ENCODE results near the gene TTC7B. TPM values are rescaled to one million over a fixed set of nuclear protein-coding genes. Genes with fewer than 3 reads are reported as not detected.

The TTC7B gene
- total and polyA plus RNA-seq, 2 experiments from 2014 or later: 5.2 to 28.2 TPM

- Histone ChIP-seq H3K79me2 (ENCODE audit: insufficient read depth) (no peaks in the 10 kb centered on the region), H3F3A (ENCODE audit: insufficient read depth) (no peaks in the 10 kb centered on the region), H4K20me1 (ENCODE audit: insufficient read depth) (no peaks in the 10 kb centered on the region), H3K9ac (no peak overlapping the region), H3K27me3 (replicated peaks; ENCODE audit: insufficient read depth) (no peaks in the 10 kb centered on the region), H3K9me3 (ENCODE audit: low read depth) (no peaks in the 10 kb centered on the region), H2AFZ (no peak overlapping the region), H3K4me3 (no peak overlapping the region), H3K9me2 (ENCODE audit: insufficient read depth) (no peaks in the 10 kb centered on the region), H3K36me3 (ENCODE audit: low read depth) (no peaks in the 10 kb centered on the region), H3K4me2 (ENCODE audit: unreplicated experiment) (no peak overlapping the region), H3K4me1 (ENCODE audit: insufficient read depth) (peaks cover 8% of the 10 kb centered on the region; the same call in 1 of the 2 replicates), H3K27ac (no peak overlapping the region)
- in situ Hi-C loops (cut with MboI): no loop called here
- no peak for TF ChIP-seq EZH2phosphoT487 (IDR thresholded peaks at IDR 0.05; ENCODE audit: insufficient read depth, low read depth)
- TF ChIP-seq EZH2 (IDR thresholded peaks at IDR 0.05; ENCODE audit: insufficient read depth, poor library complexity, severe bottlenecking): no peak
- DNase-seq: no peak
- WGBS, 2 experiments (ENCODE audit: low coverage in 1 of 2, low lambda C conversion rate in 2 of 2, missing lambda C conversion rate in 2 of 2): 92 to 94% methylated on average over 6 of the region's 6 CpGs
Measured at GRCh38 chr14:90645842-90646443, 170.3 kb downstream of the TTC7B start.

- H3F3A ChIP-seq (ENCODE audit: insufficient read depth): no peaks in the 10 kb centered on the region
- H3K36me3 ChIP-seq (ENCODE audit: low read depth): no peaks in the 10 kb centered on the region
- WGBS, 2 experiments (ENCODE audit: low coverage in 1 of 2, low lambda C conversion rate in 2 of 2, missing lambda C conversion rate in 2 of 2): 40 to 41% methylated on average over 4 of the region's 4 CpGs
- no peak overlapping the region for H3K4me2 ChIP-seq (ENCODE audit: unreplicated experiment)
- no peak overlapping the region for H3K9ac ChIP-seq
- no peak for TF ChIP-seq EZH2phosphoT487 (IDR thresholded peaks at IDR 0.05; ENCODE audit: insufficient read depth, low read depth)
- no peak for TF ChIP-seq EZH2 (IDR thresholded peaks at IDR 0.05; ENCODE audit: insufficient read depth, poor library complexity, severe bottlenecking)
- H3K27ac ChIP-seq: no peak overlapping the region
- H3K9me3 ChIP-seq (ENCODE audit: low read depth): no peaks in the 10 kb centered on the region
- no peak overlapping the region for H2AFZ ChIP-seq
- DNase-seq: peak; percentile 71
- in situ Hi-C loops (cut with MboI): no loop called here
- H4K20me1 ChIP-seq (ENCODE audit: insufficient read depth): no peaks in the 10 kb centered on the region
- H3K4me1 ChIP-seq (ENCODE audit: insufficient read depth): peaks cover 8% of the 10 kb centered on the region; the same call in 1 of the 2 replicates
- H3K9me2 ChIP-seq (ENCODE audit: insufficient read depth): no peaks in the 10 kb centered on the region
- no peaks in the 10 kb centered on the region for H3K79me2 ChIP-seq (ENCODE audit: insufficient read depth)
- H3K4me3 ChIP-seq: no peak overlapping the region
- no peaks in the 10 kb centered on the region for H3K27me3 ChIP-seq (replicated peaks; ENCODE audit: insufficient read depth)
Measured at GRCh38 chr14:90644882-90645281, 171.3 kb downstream of the TTC7B start.

GRCh38 chr14:90643982-90644670 lies 172.1 kb downstream of the TTC7B start:
- no peaks in the 10 kb centered on the region for H3K36me3 ChIP-seq (ENCODE audit: low read depth)
- 69 to 75% methylated on average over 9 of the region's 9 CpGs for WGBS, 2 experiments (ENCODE audit: low coverage in 1 of 2, low lambda C conversion rate in 2 of 2, missing lambda C conversion rate in 2 of 2)
- DNase-seq: no peak
- H2AFZ ChIP-seq: no peak overlapping the region
- no peaks in the 10 kb centered on the region for H3F3A ChIP-seq (ENCODE audit: insufficient read depth)
- H3K4me3 ChIP-seq: no peak overlapping the region
- H3K27me3 ChIP-seq (replicated peaks; ENCODE audit: insufficient read depth): no peaks in the 10 kb centered on the region
- no peak overlapping the region for H3K9ac ChIP-seq
- no peaks in the 10 kb centered on the region for H4K20me1 ChIP-seq (ENCODE audit: insufficient read depth)
- in situ Hi-C loops (cut with MboI): no loop called here
- peaks cover 8% of the 10 kb centered on the region; the same call in 1 of the 2 replicates for H3K4me1 ChIP-seq (ENCODE audit: insufficient read depth)
- H3K9me3 ChIP-seq (ENCODE audit: low read depth): no peaks in the 10 kb centered on the region
- H3K4me2 ChIP-seq (ENCODE audit: unreplicated experiment): no peak overlapping the region
- H3K27ac ChIP-seq: no peak overlapping the region
- H3K79me2 ChIP-seq (ENCODE audit: insufficient read depth): no peaks in the 10 kb centered on the region
- no peak for TF ChIP-seq EZH2 (IDR thresholded peaks at IDR 0.05; ENCODE audit: insufficient read depth, poor library complexity, severe bottlenecking)
- TF ChIP-seq EZH2phosphoT487 (IDR thresholded peaks at IDR 0.05; ENCODE audit: insufficient read depth, low read depth): no peak
- no peaks in the 10 kb centered on the region for H3K9me2 ChIP-seq (ENCODE audit: insufficient read depth)

- Histone ChIP-seq H3K27ac (no peak overlapping the region), H4K20me1 (ENCODE audit: insufficient read depth) (no peaks in the 10 kb centered on the region), H3F3A (ENCODE audit: insufficient read depth) (no peaks in the 10 kb centered on the region), H2AFZ (no peak overlapping the region), H3K4me2 (ENCODE audit: unreplicated experiment) (no peak overlapping the region), H3K79me2 (ENCODE audit: insufficient read depth) (no peaks in the 10 kb centered on the region), H3K9ac (no peak overlapping the region), H3K4me3 (no peak overlapping the region), H3K36me3 (ENCODE audit: low read depth) (no peaks in the 10 kb centered on the region), H3K4me1 (ENCODE audit: insufficient read depth) (peaks cover 8% of the 10 kb centered on the region; the same call in 1 of the 2 replicates), H3K9me3 (ENCODE audit: low read depth) (no peaks in the 10 kb centered on the region), H3K9me2 (ENCODE audit: insufficient read depth) (no peaks in the 10 kb centered on the region), H3K27me3 (replicated peaks; ENCODE audit: insufficient read depth) (no peaks in the 10 kb centered on the region)
- DNase-seq: no peak
- 32 to 40% methylated on average over 3 of the region's 3 CpGs for WGBS, 2 experiments (ENCODE audit: low coverage in 1 of 2, low lambda C conversion rate in 2 of 2, missing lambda C conversion rate in 2 of 2)
- TF ChIP-seq EZH2phosphoT487 (IDR thresholded peaks at IDR 0.05; ENCODE audit: insufficient read depth, low read depth) (no peak), EZH2 (IDR thresholded peaks at IDR 0.05; ENCODE audit: insufficient read depth, poor library complexity, severe bottlenecking) (no peak)
- in situ Hi-C loops (cut with MboI): no loop called here
Measured at GRCh38 chr14:90642244-90642717, 173.9 kb downstream of the TTC7B start.
